Esophagus muscularis mucosa (tissue), 4 donors: ENCODE results near the gene USP13. TPM values are rescaled to one million over a fixed set of nuclear protein-coding genes. Genes with fewer than 3 reads are reported as not detected.

ENCODE experiments used
- DNase-seq: peaks from one replicate; pipeline ENCODE4 v3.0.0-alpha.2; 2017; ENCODE audit errors: extremely low spot score
- H3K27ac ChIP-seq, 4 donors: fragments of 200-600 bp; sonication (generic); replicated peaks in 1 of 4; 1 replicate in 3 of 4; 2 replicates in 1 of 4; pipeline ENCODE4 v1.5.1; 2016 to 2019; ENCODE audit warnings: mild to moderate bottlenecking in 1 of 4
- H3K27me3 ChIP-seq, 4 donors: fragments of 200-600 bp; sonication (generic); one replicate each; pipeline versions ENCODE4 v1.5.1 to v1.6.0; 2016 to 2019
- H3K36me3 ChIP-seq, 4 donors: fragments of 200-600 bp; sonication (generic); one replicate each; pipeline ENCODE4 v1.5.1; 2016 to 2019
- H3K4me1 ChIP-seq, 4 donors: fragments of 200-600 bp; sonication (generic); one replicate each; pipeline ENCODE4 v1.5.1; 2016 to 2019
- H3K4me3 ChIP-seq, 4 donors: fragments of 200-600 bp; sonication (generic); 1 replicate in 2 of 4; 2 replicates in 2 of 4; pipeline ENCODE4 v1.5.1; 2016 to 2019; ENCODE audit warnings: mild to moderate bottlenecking in 4 of 4, moderate library complexity in 1 of 4
- H3K9me3 ChIP-seq, 4 donors: fragments of 200-600 bp; sonication (generic); 1 replicate in 3 of 4; 2 replicates in 1 of 4; pipeline ENCODE4 v1.5.1; 2016 to 2019
- EP300 ChIP-seq: sonication (generic); formaldehyde crosslinking; IDR thresholded peaks from one replicate; pipeline ENCODE4 v1.6.1; 2017; ENCODE audit warnings: antibody characterized with exemption
- POLR2A ChIP-seq: fragments of 450-650 bp; IDR thresholded peaks from one replicate; pipeline ENCODE4 v1.6.1; 2017; ENCODE audit warnings: antibody characterized with exemption, moderate library complexity, mild to moderate bottlenecking, low read depth
- POLR2AphosphoS5 ChIP-seq, 2 donors: sonication (generic); formaldehyde crosslinking; IDR thresholded peaks; one replicate each; pipeline ENCODE4 v1.6.1; 2017; ENCODE audit warnings: antibody characterized with exemption in 2 of 2
- WGBS: methylation state at CpG from one replicate; pipeline ENCODE4 v1.1.5; 2018; 5-methylcytosine and 5-hydroxymethylcytosine counted together
- intact Hi-C: fragments of 100-400 bp; cut with DNase I; formaldehyde crosslinking; loops from one replicate; pipeline ENCODE4 v1.15.1; 2023
- total RNA-seq, 4 donors: library from RNA; depleted of rRNA; stranded (reverse); fragments of >200 nt; gene quantifications; one replicate each; pipeline versions ENCODE4 v1.1.0 to v1.2.1, GENCODE V29; 2016
- TF ChIP-seq, protein P1 (sequence below), 3 experiments: fragments of 200-600 bp in 2 of 3; fragments of 450-650 bp in 1 of 3; sonication (generic) in 2 of 3; IDR thresholded peaks; one replicate each; pipeline ENCODE4 v1.5.1; 2017 to 2019; ENCODE audit warnings: antibody characterized with exemption in 3 of 3, mild to moderate bottlenecking in 2 of 3, moderate library complexity in 1 of 3

The USP13 gene
- total RNA-seq, 4 donors from 2014 or later: 8.7 to 15.1 (median 11.9) TPM

- DNase-seq: no peak
Observed at GRCh38 chr3:179655236-179655635, 2.4 kb downstream of the USP13 start.

DNA sequence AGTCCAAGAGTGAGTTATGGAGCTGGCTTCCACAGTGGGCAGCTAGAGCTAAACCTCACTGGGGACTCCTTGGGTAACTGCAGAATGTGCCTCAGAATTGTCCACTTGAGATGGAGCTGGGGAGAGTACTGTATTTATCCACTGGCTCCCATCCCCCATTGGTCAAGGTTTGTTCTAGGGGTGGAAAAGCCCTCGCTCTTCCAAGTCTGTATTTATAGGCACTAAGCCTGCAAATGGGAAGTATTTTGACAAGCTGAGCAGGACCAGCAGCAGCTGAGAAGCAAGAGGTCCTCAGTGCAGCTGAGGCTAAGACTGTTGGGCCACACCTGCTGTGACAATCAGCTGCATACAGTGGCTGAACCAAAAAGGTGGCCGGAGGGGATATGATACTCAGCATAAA lies 5.8 kb downstream of the USP13 start:
- DNase-seq: no peak
- Histone ChIP-seq H3K4me1 (peaks cover 12 to 35% (median 22%) of the 10 kb centered on the region in 4 donors), H3K4me3 (no peak overlapping the region), H3K27me3 (no peaks in the 10 kb centered on the region), H3K9me3 (no peaks in the 10 kb centered on the region), H3K27ac (no peak overlapping the region), H3K36me3 (no peaks in the 10 kb centered on the region)
- TF ChIP-seq POLR2A (no peak), POLR2AphosphoS5 (IDR thresholded peaks at IDR 0.05) (no peak), EP300 (no peak)
- TF ChIP-seq, protein P1, sequence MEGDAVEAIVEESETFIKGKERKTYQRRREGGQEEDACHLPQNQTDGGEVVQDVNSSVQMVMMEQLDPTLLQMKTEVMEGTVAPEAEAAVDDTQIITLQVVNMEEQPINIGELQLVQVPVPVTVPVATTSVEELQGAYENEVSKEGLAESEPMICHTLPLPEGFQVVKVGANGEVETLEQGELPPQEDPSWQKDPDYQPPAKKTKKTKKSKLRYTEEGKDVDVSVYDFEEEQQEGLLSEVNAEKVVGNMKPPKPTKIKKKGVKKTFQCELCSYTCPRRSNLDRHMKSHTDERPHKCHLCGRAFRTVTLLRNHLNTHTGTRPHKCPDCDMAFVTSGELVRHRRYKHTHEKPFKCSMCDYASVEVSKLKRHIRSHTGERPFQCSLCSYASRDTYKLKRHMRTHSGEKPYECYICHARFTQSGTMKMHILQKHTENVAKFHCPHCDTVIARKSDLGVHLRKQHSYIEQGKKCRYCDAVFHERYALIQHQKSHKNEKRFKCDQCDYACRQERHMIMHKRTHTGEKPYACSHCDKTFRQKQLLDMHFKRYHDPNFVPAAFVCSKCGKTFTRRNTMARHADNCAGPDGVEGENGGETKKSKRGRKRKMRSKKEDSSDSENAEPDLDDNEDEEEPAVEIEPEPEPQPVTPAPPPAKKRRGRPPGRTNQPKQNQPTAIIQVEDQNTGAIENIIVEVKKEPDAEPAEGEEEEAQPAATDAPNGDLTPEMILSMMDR (IDR thresholded peaks at IDR 0.05): no peak
- 80% methylated on average over 2 of the region's 2 CpGs for WGBS
- intact Hi-C loops: no loop called here

More at GRCh38 chr3:179655236-179655635, 2.4 kb downstream of the USP13 start:
- intact Hi-C loops: no loop called here
- Histone ChIP-seq H3K4me1 (peaks cover 13 to 33% (median 17%) of the 10 kb centered on the region in 4 donors), H3K9me3 (no peaks in the 10 kb centered on the region), H3K4me3 (no peak overlapping the region), H3K27ac (no peak overlapping the region), H3K36me3 (no peaks in the 10 kb centered on the region), H3K27me3 (no peaks in the 10 kb centered on the region)
- 85% methylated on average over 2 of the region's 2 CpGs for WGBS
- TF ChIP-seq, protein P1 (IDR thresholded peaks at IDR 0.05): no peak
- TF ChIP-seq POLR2A (no peak), EP300 (no peak)

GRCh38 chr3:179660872-179661271 lies 8.0 kb downstream of the USP13 start:
- H3K36me3 ChIP-seq: no peaks in the 10 kb centered on the region
- TF ChIP-seq POLR2A (no peak), POLR2AphosphoS5 (IDR thresholded peaks at IDR 0.05) (no peak), EP300 (no peak)
- TF ChIP-seq, protein P1 (IDR thresholded peaks at IDR 0.05): no peak
- H3K4me3 ChIP-seq: no peak overlapping the region
- H3K9me3 ChIP-seq: no peaks in the 10 kb centered on the region
- H3K4me1 ChIP-seq: peaks cover 4 to 42% (median 18%) of the 10 kb centered on the region in 4 donors
- no peak for DNase-seq
- intact Hi-C loops: no loop called here
- no peaks in the 10 kb centered on the region for H3K27me3 ChIP-seq
- no peak overlapping the region for H3K27ac ChIP-seq
- 81% methylated on average over 3 of the region's 3 CpGs for WGBS

GRCh38 chr3:179661777-179662176 lies 8.9 kb downstream of the USP13 start:
- H3K9me3 ChIP-seq: no peaks in the 10 kb centered on the region
- TF ChIP-seq POLR2AphosphoS5 (IDR thresholded peaks at IDR 0.05) (no peak), EP300 (no peak), POLR2A (no peak)
- TF ChIP-seq, protein P1 (IDR thresholded peaks at IDR 0.05): no peak
- no peaks in the 10 kb centered on the region for H3K27me3 ChIP-seq
- WGBS: 69% methylated on average over 4 of the region's 4 CpGs
- intact Hi-C loops: no loop called here
- DNase-seq: no peak
- H3K4me3 ChIP-seq: no peak overlapping the region
- H3K36me3 ChIP-seq: no peaks in the 10 kb centered on the region
- H3K27ac ChIP-seq: no peak overlapping the region
- peaks cover 12 to 46% (median 26%) of the 10 kb centered on the region in 4 donors for H3K4me1 ChIP-seq

GRCh38 chr3:179663093-179663492 lies 10.3 kb downstream of the USP13 start:
- H3K9me3 ChIP-seq: no peaks in the 10 kb centered on the region
- TF ChIP-seq, protein P1 (IDR thresholded peaks at IDR 0.05): no peak
- TF ChIP-seq POLR2A: no peak
- no peak for DNase-seq
- no peak overlapping the region for H3K4me3 ChIP-seq
- H3K36me3 ChIP-seq: no peaks in the 10 kb centered on the region
- WGBS: 92% methylated on average over 1 of the region's 1 CpG
- no peaks in the 10 kb centered on the region for H3K27me3 ChIP-seq
- intact Hi-C loops: no loop called here
- H3K4me1 ChIP-seq: peaks cover 12 to 48% (median 31%) of the 10 kb centered on the region in 4 donors
- H3K27ac ChIP-seq: no peak overlapping the region
